Calu3 (cell line): ENCODE results near the gene CALHM3. TPM values are rescaled to one million over a fixed set of nuclear protein-coding genes. Genes with fewer than 3 reads are reported as not detected.
A peak's percentile ranks its signal among the peaks of the same experiment; 100 is the strongest.
"Not testable (repeated sequence)": the region's sequence is repeated elsewhere in the genome, so short reads cannot be mapped to it uniquely, and the experiment has no call there.

ENCODE experiments used
- Bru-seq: library from RNA; stranded (reverse); fragments of 400-500 nt; gene quantifications from one replicate; lab custom pipeline; 2021; lab: Mats Ljungman, UMichigan
- BruChase-seq, 2 experiments: library from RNA; stranded (reverse); fragments of 400-500 nt; gene quantifications; one replicate each; lab custom pipeline; 2021; lab: Mats Ljungman, UMichigan
- BruUV-seq: library from RNA; stranded (reverse); fragments of 400-500 nt; replicated peaks from 2 replicates; lab custom pipeline; 2021; lab: Mats Ljungman, UMichigan
- CTCF ChIA-PET: fragments of 300-600 bp; sonication (Branson Sonifier 250); formaldehyde crosslinking; loops from one replicate; lab custom pipeline; 2022; ENCODE audit warnings: antibody characterized with exemption; lab: Charles Lee
- DNase-seq: peaks from one replicate; pipeline ENCODE4 v3.0.0; 2022
- H3K27ac Mint-ChIP-seq: one replicate; pipeline ENCODE4 v1.8.0; 2022; ENCODE audit warnings: mixed read lengths; ENCODE audit not compliant: unreplicated experiment
- H3K27me3 Mint-ChIP-seq: one replicate; pipeline ENCODE4 v1.8.0; 2022; ENCODE audit warnings: mixed read lengths; ENCODE audit not compliant: unreplicated experiment
- H3K36me3 Mint-ChIP-seq: one replicate; pipeline ENCODE4 v1.8.0; 2022; ENCODE audit warnings: mild to moderate bottlenecking, moderate library complexity, mixed read lengths; ENCODE audit not compliant: insufficient read depth, unreplicated experiment
- H3K4me1 Mint-ChIP-seq: one replicate; pipeline ENCODE4 v1.8.0; 2022; ENCODE audit warnings: mild to moderate bottlenecking, low read depth, mixed read lengths; ENCODE audit not compliant: unreplicated experiment
- H3K4me3 Mint-ChIP-seq: one replicate; pipeline ENCODE4 v1.8.0; 2022; ENCODE audit warnings: mild to moderate bottlenecking, low read depth, moderate library complexity, mixed read lengths; ENCODE audit not compliant: unreplicated experiment
- H3K9me3 Mint-ChIP-seq: one replicate; pipeline ENCODE4 v1.8.0; 2022; ENCODE audit warnings: low read depth, mixed read lengths; ENCODE audit not compliant: unreplicated experiment
- intact Hi-C: fragments of 100-400 bp; cut with micrococcal nuclease; formaldehyde crosslinking; loops from one replicate; pipeline ENCODE4 v1.10.0; 2022; ENCODE audit not compliant: unreplicated experiment
- long read RNA-seq: library from polyadenylated mRNA; stranded (forward); transcript quantifications from one replicate; pipeline ENCODE4 v2.0.0, GENCODE V29; 2022
- total RNA-seq: library from RNA; stranded (reverse); gene quantifications from 2 replicates; pipeline ENCODE4 v1.2.3, GENCODE V29; 2022
- TF ChIP-seq, protein P1 (sequence below): fragments of 200-600 bp; IDR thresholded peaks from one replicate; pipeline ENCODE4 v1.8.0; 2022; ENCODE audit warnings: antibody characterized with exemption; ENCODE audit not compliant: unreplicated experiment

CALHM3 gene, protein sequence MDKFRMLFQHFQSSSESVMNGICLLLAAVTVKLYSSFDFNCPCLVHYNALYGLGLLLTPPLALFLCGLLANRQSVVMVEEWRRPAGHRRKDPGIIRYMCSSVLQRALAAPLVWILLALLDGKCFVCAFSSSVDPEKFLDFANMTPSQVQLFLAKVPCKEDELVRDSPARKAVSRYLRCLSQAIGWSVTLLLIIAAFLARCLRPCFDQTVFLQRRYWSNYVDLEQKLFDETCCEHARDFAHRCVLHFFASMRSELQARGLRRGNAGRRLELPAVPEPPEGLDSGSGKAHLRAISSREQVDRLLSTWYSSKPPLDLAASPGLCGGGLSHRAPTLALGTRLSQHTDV
- not detected in 2 replicates for total RNA-seq
- not detected for Bru-seq, nascent RNA
- BruChase-seq, experiment 1, labeled RNA remaining after a 6-hour chase: not detected
- not detected for BruChase-seq, experiment 2, labeled RNA remaining after a 2-hour chase
- long read RNA-seq: 0 reads

DNA sequence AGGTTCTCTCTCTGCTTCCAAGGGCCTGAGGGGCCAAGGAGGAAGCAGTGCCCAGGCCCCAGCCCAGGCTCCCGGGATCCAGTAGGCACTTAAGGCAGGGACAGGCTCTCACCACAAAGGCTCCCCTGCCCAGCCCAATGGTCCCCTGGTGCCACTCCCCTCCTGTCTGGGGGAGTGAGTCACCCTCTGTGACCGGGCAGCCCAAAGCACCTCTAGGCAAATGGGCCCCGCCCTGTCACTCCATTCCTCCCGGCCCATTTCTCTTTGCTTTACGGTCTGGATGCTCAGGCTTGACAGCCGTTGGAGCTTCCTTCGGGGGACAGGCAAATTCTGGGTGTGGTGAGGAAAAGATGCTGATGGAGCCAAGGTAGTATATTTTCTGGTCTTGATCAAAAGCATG lies at the start of gene CALHM3:
Gene CALHM3 (minus strand): TSS at position 106 of the 400 bp plus-strand sequence. CDS start 208 bp downstream, outside the sequence.
- no peak within 1 kb of the TSS for H3K27ac Mint-ChIP-seq
- H3K36me3 Mint-ChIP-seq: no peaks in the 10 kb centered on the region
- DNase-seq: peak; percentile 60
- BruUV-seq: no TSS peak
- intact Hi-C loops: no loop called here
- TF ChIP-seq, protein P1, sequence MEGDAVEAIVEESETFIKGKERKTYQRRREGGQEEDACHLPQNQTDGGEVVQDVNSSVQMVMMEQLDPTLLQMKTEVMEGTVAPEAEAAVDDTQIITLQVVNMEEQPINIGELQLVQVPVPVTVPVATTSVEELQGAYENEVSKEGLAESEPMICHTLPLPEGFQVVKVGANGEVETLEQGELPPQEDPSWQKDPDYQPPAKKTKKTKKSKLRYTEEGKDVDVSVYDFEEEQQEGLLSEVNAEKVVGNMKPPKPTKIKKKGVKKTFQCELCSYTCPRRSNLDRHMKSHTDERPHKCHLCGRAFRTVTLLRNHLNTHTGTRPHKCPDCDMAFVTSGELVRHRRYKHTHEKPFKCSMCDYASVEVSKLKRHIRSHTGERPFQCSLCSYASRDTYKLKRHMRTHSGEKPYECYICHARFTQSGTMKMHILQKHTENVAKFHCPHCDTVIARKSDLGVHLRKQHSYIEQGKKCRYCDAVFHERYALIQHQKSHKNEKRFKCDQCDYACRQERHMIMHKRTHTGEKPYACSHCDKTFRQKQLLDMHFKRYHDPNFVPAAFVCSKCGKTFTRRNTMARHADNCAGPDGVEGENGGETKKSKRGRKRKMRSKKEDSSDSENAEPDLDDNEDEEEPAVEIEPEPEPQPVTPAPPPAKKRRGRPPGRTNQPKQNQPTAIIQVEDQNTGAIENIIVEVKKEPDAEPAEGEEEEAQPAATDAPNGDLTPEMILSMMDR: no peak
- no peaks in the 10 kb centered on the region for H3K27me3 Mint-ChIP-seq
- H3K4me1 Mint-ChIP-seq: peaks cover 10% of the 10 kb centered on the region
- no peak within 1 kb of the TSS for H3K4me3 Mint-ChIP-seq
- CTCF ChIA-PET: no interaction called here
- no peaks in the 10 kb centered on the region for H3K9me3 Mint-ChIP-seq

DNA sequence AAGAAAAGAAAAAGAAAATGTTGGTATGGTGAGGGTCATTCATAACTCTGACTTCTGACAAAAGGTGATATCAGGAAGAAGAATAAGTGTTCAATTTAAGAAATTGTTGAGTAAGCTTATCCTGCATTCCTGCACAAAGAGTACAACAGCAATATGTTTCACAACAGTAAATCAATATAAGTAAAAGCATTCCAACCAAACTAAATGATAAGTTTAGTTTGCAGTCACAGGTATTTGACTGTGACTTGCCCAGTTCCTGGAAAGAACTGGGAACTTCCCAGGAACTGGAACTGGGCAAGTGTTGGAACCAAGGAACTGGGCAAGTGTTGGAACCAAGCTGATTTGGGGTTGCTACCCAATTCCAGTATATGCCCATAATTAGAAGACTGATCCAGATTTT lies 49.5 kb upstream of the CALHM3 start:
- TF ChIP-seq, protein P1: no peak
- CTCF ChIA-PET: interaction anchor here (0.6 kb wide), 1 partner anchor 1249 kb away, joined by 3 read pairs; no protein-coding TSS in a partner anchor
- no peak overlapping the region for H3K4me3 Mint-ChIP-seq
- no peak overlapping the region for H3K27ac Mint-ChIP-seq
- peaks cover 7% of the 10 kb centered on the region for H3K4me1 Mint-ChIP-seq
- no peaks in the 10 kb centered on the region for H3K36me3 Mint-ChIP-seq
- BruUV-seq: no TSS peak
- intact Hi-C loops: no loop called here
- no peak for DNase-seq
- H3K9me3 Mint-ChIP-seq: no peaks in the 10 kb centered on the region
- H3K27me3 Mint-ChIP-seq: no peaks in the 10 kb centered on the region

DNA sequence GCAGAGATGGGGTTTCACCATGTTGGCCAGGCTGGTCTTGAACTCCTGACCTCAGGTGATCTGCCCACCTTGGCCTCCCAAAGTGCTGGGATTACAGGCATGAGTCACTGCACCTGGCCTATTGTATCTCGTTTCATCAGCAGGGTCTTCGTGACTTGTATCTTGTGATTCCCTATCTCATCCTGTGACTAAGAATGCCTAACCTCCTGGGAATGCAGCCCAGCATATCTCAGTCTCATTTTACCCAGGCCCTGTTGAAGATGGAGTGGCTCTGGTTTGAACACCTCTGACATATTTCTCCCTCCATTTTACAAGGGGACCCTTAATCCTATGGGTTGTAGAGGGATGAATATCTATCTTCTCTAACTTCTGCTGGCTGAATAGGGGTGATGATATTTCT lies 48.4 kb upstream of the CALHM3 start:
- H3K4me3 Mint-ChIP-seq, H3K36me3 Mint-ChIP-seq, H3K27me3 Mint-ChIP-seq, H3K9me3 Mint-ChIP-seq, BruUV-seq, H3K4me1 Mint-ChIP-seq, intact Hi-C loops, DNase-seq, CTCF ChIA-PET: not testable (repeated sequence)
- peak overlapping the region; percentile 54 for H3K27ac Mint-ChIP-seq

DNA sequence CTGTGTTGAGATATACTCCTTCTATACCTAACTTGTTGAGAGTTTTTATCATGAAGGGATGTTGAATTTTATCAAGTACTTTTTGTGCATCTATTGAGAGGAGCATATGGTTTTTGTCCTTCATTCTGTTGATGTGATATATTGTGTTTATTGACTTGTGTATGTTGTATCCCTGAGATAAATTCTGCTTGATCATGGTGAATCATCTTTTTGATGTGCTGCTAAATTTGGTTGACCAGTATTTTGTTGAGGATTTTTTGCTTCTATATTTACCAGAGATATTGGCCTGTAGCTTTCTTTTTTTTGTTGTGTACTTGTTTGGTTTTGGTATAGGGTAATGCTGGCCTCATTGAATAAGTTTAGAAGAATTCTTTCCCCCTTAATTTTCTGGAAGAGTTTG lies 46.9 kb upstream of the CALHM3 start:
- CTCF ChIA-PET: no interaction called here
- Mint-ChIP-seq H3K4me3 (no peak overlapping the region), H3K4me1 (peaks cover 18% of the 10 kb centered on the region), H3K9me3 (peaks cover 4% of the 10 kb centered on the region), H3K36me3 (no peaks in the 10 kb centered on the region), H3K27me3 (peaks cover 13% of the 10 kb centered on the region), H3K27ac (peak overlapping the region; percentile 30)
- TF ChIP-seq, protein P1: no peak
- no peak for DNase-seq
- intact Hi-C loops: no loop called here
- no TSS peak for BruUV-seq

DNA sequence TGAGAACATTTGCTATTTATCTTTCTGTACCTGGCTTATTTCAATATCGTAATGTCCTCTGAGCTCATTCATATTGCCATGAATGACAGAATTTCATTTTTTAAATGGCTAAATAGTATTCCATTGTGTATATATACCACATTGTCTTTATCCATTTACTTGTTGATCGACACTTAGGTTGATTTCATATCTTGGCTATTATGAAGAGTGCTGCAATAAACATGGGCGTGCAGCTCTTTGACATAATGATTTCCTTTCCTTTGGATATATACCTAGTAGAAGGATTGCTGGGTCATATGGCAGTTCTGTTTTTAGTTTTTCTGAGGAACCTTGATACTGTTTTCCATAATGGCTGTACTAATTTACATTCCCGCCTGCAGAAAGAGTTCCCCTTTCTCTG lies 44.6 kb upstream of the CALHM3 start:
- no peak for DNase-seq
- H3K9me3 Mint-ChIP-seq: peaks cover 4% of the 10 kb centered on the region
- CTCF ChIA-PET: interaction anchor here (0.7 kb wide), 1 partner anchor 849 kb away, joined by 3 read pairs; no protein-coding TSS in a partner anchor
- H3K4me3 Mint-ChIP-seq: no peak overlapping the region
- intact Hi-C loops: no loop called here
- H3K36me3 Mint-ChIP-seq: no peaks in the 10 kb centered on the region
- TF ChIP-seq, protein P1: no peak
- no peak overlapping the region for H3K27ac Mint-ChIP-seq
- H3K27me3 Mint-ChIP-seq: peaks cover 23% of the 10 kb centered on the region
- no TSS peak for BruUV-seq
- H3K4me1 Mint-ChIP-seq: peaks cover 29% of the 10 kb centered on the region

DNA sequence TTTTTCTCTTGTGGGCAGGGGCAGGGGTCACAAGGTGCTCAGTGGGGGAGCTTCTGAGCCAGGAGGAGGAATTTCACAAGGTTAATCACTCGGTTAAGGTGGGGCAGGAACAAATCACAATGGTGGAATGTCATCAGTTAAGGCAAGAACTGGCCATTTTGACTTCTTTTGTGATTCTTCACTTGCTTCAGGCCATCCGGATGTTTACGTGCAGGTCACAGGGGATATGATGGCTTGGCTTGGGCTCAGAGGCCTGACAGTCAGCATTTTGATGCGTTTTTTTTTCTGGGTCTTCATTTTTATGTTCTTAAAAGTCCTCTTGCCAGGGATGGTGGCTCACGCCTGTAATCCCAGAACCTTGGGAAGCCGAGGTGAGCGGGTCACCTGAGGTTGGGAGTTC lies 43.0 kb upstream of the CALHM3 start:
- CTCF ChIA-PET: interaction anchor here (0.7 kb wide), 1 partner anchor 12 kb away, joined by 3 read pairs; no protein-coding TSS in a partner anchor
- H3K27ac Mint-ChIP-seq, H3K36me3 Mint-ChIP-seq, H3K9me3 Mint-ChIP-seq, H3K4me3 Mint-ChIP-seq, DNase-seq, intact Hi-C loops, BruUV-seq: not testable (repeated sequence)
- H3K27me3 Mint-ChIP-seq: peaks cover 23% of the 10 kb centered on the region
- H3K4me1 Mint-ChIP-seq: peaks cover 41% of the 10 kb centered on the region
